A549 (cell line): Measurements from ENCODE around the gene HSPBP1. TPM values are rescaled to one million over a fixed set of nuclear protein-coding genes. Genes with fewer than 3 reads are reported as not detected.

Source experiments
- ATAC-seq, 2 experiments: fragments of 200-7000 bp in 1 of 2; fragments of >200 bp in 1 of 2; cut with Nextera tagmentation in 1 of 2; cut with Tn5 transposase in 1 of 2; 3 replicates each; pipeline versions ENCODE4 v1.8.0 to v1.9.1; 2018 to 2020; ENCODE audit warnings: mild to moderate bottlenecking in 1 of 2, moderate library complexity in 1 of 2
- CTCF ChIA-PET: fragments of 300-600 bp; sonication (Branson Sonifier 250); formaldehyde crosslinking; extraction: SDS; loops from one replicate; lab custom pipeline; 2021; ENCODE audit warnings: antibody characterized with exemption, inconsistent platforms; lab: Yijun Ruan, JAX
- POLR2A ChIA-PET: fragments of 350-600 bp; formaldehyde crosslinking; extraction: SDS; loops from one replicate; lab custom pipeline; 2021; ENCODE audit warnings: antibody characterized with exemption, inconsistent platforms; lab: Yijun Ruan, JAX
- DNase-seq, 2 experiments: peaks; one replicate each; pipeline versions ENCODE4 v3.0.0 to v3.0.0-alpha.2; 2011 to 2016; ENCODE audit warnings: low read depth in 1 of 2, low spot score in 1 of 2
- FAIRE-seq: peaks from 2 replicates; lab custom pipeline; 2011; peaks lifted over from hg19 to GRCh38; lab: Jason Lieb, UNC
- H3K27ac ChIP-seq, 2 experiments: fragments of >200 bp; sonication (Bioruptor Twin); formaldehyde crosslinking; 3 replicates each; pipeline ENCODE4 v1.5.1; 2016 to 2017
- H3K4me1 ChIP-seq: fragments of >200 bp; sonication (Bioruptor Twin); formaldehyde crosslinking; 3 replicates; pipeline ENCODE4 v1.6.1; 2016
- H3K4me2 ChIP-seq: fragments of >200 bp; sonication (Bioruptor Twin); formaldehyde crosslinking; 3 replicates; pipeline ENCODE4 v1.6.1; 2016
- H3K4me3 ChIP-seq: fragments of >200 bp; sonication (Bioruptor Twin); formaldehyde crosslinking; 3 replicates; pipeline ENCODE4 v1.5.1; 2016
- H3K9me3 ChIP-seq: fragments of >200 bp; sonication (Bioruptor Twin); formaldehyde crosslinking; 3 replicates; pipeline ENCODE4 v1.6.1; 2016
- ATOH8 ChIP-seq: fragments of 250-450 bp; sonication (Bioruptor Pico); IDR thresholded peaks from 2 replicates; pipeline ENCODE4 v1.5.0; 2020; ENCODE audit warnings: low read depth, mild to moderate bottlenecking, moderate library complexity
- CBX2 ChIP-seq: fragments of 200-600 bp; sonication (generic); IDR thresholded peaks from 2 replicates; pipeline ENCODE4 v1.6.1; 2016; ENCODE audit warnings: low read depth, mild to moderate bottlenecking, borderline replicate concordance
- CEBPB ChIP-seq, 2 experiments: fragments of >200 bp in 1 of 2; sonication (Bioruptor Twin) in 1 of 2; formaldehyde crosslinking in 1 of 2; IDR thresholded peaks; 2 replicates each; pipeline ENCODE4 v1.6.1; 2012 to 2016
- CHD2 ChIP-seq: fragments of 150-350 bp; IDR thresholded peaks from 2 replicates; pipeline ENCODE4 v1.6.1; 2014; ENCODE audit warnings: low read length; ENCODE audit not compliant: partially characterized antibody
- EHF ChIP-seq: fragments of 250-450 bp; sonication (Bioruptor Pico); IDR thresholded peaks from 2 replicates; pipeline ENCODE4 v1.5.0; 2020; ENCODE audit warnings: mild to moderate bottlenecking
- ELK1 ChIP-seq: fragments of 150-350 bp; IDR thresholded peaks from 2 replicates; pipeline ENCODE4 v1.6.1; 2014; ENCODE audit warnings: low read depth, mild to moderate bottlenecking, low read length
- FOSB ChIP-seq: fragments of 250-450 bp; sonication (Bioruptor Pico); IDR thresholded peaks from 2 replicates; pipeline ENCODE4 v1.5.0; 2020; ENCODE audit warnings: mild to moderate bottlenecking, moderate library complexity
- HOXA7 ChIP-seq: fragments of 250-450 bp; sonication (Bioruptor Pico); IDR thresholded peaks from 2 replicates; pipeline ENCODE4 v1.5.0; 2020; ENCODE audit warnings: mild to moderate bottlenecking, moderate library complexity
- JUN ChIP-seq, 2 experiments: fragments of >200 bp; sonication (Bioruptor Twin); formaldehyde crosslinking; IDR thresholded peaks; 2 replicates in 1 of 2; 3 replicates in 1 of 2; pipeline ENCODE4 v1.6.1; 2016 to 2017
- MAX ChIP-seq: IDR thresholded peaks from 2 replicates; pipeline ENCODE4 v1.6.1; 2012
- NPAS2 ChIP-seq: fragments of 250-450 bp; sonication (Bioruptor Pico); IDR thresholded peaks from 2 replicates; pipeline ENCODE4 v1.8.0; 2022; ENCODE audit warnings: mild to moderate bottlenecking, moderate library complexity, borderline replicate concordance
- PHF8 ChIP-seq: fragments of 200-600 bp; sonication (generic); IDR thresholded peaks from 2 replicates; pipeline ENCODE4 v1.6.1; 2016; ENCODE audit warnings: low read depth, mild to moderate bottlenecking, antibody characterized with exemption, moderate library complexity, borderline replicate concordance
- POLR2A ChIP-seq: IDR thresholded peaks from 2 replicates; pipeline ENCODE4 v1.6.1; 2012; ENCODE audit warnings: mild to moderate bottlenecking, low read length
- RCOR1 ChIP-seq: fragments of 150-350 bp; IDR thresholded peaks from 2 replicates; pipeline ENCODE4 v1.6.1; 2014; ENCODE audit warnings: antibody characterized with exemption, low read length, low read depth
- REST ChIP-seq: fragments of 200-600 bp; sonication (generic); IDR thresholded peaks from 2 replicates; pipeline ENCODE4 v1.6.1; 2016; ENCODE audit warnings: antibody characterized with exemption, mild to moderate bottlenecking, moderate library complexity
- ZSCAN20 ChIP-seq: fragments of 250-450 bp; sonication (Bioruptor Pico); IDR thresholded peaks from 2 replicates; pipeline ENCODE4 v1.8.0; 2022; ENCODE audit warnings: mild to moderate bottlenecking, moderate library complexity
- WGBS: methylation state at CpG from one replicate; pipeline ENCODE4 v1.1.6; 2017; ENCODE audit errors: missing lambda C conversion rate; 5-methylcytosine and 5-hydroxymethylcytosine counted together
- polyA plus RNA-seq, 4 experiments: library from polyadenylated mRNA; depleted of rRNA in 3 of 4; stranded (reverse); fragments of >200 nt; fragmentation: RNase III in 1 of 4; extraction: RNeasy Plus Mini Kit Qiagen cat#74134 plus additional on column Dnase treatment in 1 of 4; gene quantifications; 2 replicates in 3 of 4; 3 replicates in 1 of 4; pipeline ENCODE4 v1.2.3, GENCODE V29; 2011 to 2017

Gene HSPBP1
- polyA plus RNA-seq, 2 of the 4 experiments (the other 2 are of a cell fraction): 52.1 to 121 TPM

- TF ChIP-seq MAX (no peak), ATOH8 (CRISPR knock-in tag) (no peak), CHD2 (no peak), HOXA7 (no peak), POLR2A (no peak)
Observed at GRCh38 chr19:55228015-55228391, 51.9 kb downstream of the HSPBP1 start (continued).

GRCh38 chr19:55227241-55228014 is 52.5 kb downstream of the HSPBP1 start:
- ChIA-PET CTCF (interaction anchor here (1.0 to 2.6 kb wide), 4 partner anchors 8 to 191 kb away, joined by 3 to 11 read pairs (median 6); partner anchors contain the start of gene DNAAF3), POLR2A (interaction anchor here (1.7 kb wide), 1 partner anchor 32 kb away, joined by 6 read pairs; the partner anchor contains the start of gene PPP6R1)
- no peak overlapping the region for H3K4me3 ChIP-seq
- H3K4me1 ChIP-seq: peaks cover 19% of the 10 kb centered on the region
- 91% methylated on average over 20 of the region's 25 CpGs for WGBS
- H3K27ac ChIP-seq: no peak overlapping the region
- DNase-seq (no peak), ATAC-seq (peak in 1 of 2 experiments; percentile 5; a peak in 3 of 6 replicates), FAIRE-seq (no peak)
- no peak overlapping the region for H3K4me2 ChIP-seq
- no peaks in the 10 kb centered on the region for H3K9me3 ChIP-seq
- TF ChIP-seq ZSCAN20 (CRISPR knock-in tag): no peak
- TF ChIP-seq JUN (IDR thresholded peaks at IDR 0.05): 0 out of 5 replicates have a peak, but pooled peaks of 1 of the 2 experiments have one; percentile 4

GRCh38 chr19:55226788-55227187 is 53.1 kb downstream of the HSPBP1 start:
- POLR2A ChIA-PET: interaction anchor here (1.7 kb wide), 1 partner anchor 32 kb away, joined by 6 read pairs; the partner anchor contains the start of gene PPP6R1
- 88% methylated on average over 18 of the region's 18 CpGs for WGBS
- CTCF ChIA-PET: interaction anchor here (1.8 to 2.6 kb wide), 2 partner anchors 61 to 192 kb away, joined by 8 to 11 read pairs; partner anchors contain the start of gene DNAAF3
- TF ChIP-seq FOSB (CRISPR knock-in tag): no peak
- no peak for TF ChIP-seq CEBPB (IDR thresholded peaks at IDR 0.05)
- TF ChIP-seq ELK1: no peak
- no peak for TF ChIP-seq PHF8
- no peak for TF ChIP-seq RCOR1
- no peak for TF ChIP-seq CBX2
- no peak for TF ChIP-seq EHF
- no peak for TF ChIP-seq NPAS2
- no peak for TF ChIP-seq REST
- no peak overlapping the region for H3K4me2 ChIP-seq
- FAIRE-seq (no peak), DNase-seq (no peak), ATAC-seq (no peak)
- H3K4me3 ChIP-seq: no peak overlapping the region
- H3K4me1 ChIP-seq: peaks cover 19% of the 10 kb centered on the region
- H3K27ac ChIP-seq: no peak overlapping the region
- no peaks in the 10 kb centered on the region for H3K9me3 ChIP-seq
